B cell (primary cell): Measurements from ENCODE around the gene SLC13A1. TPM values are rescaled to one million over a fixed set of nuclear protein-coding genes. Genes with fewer than 3 reads are reported as not detected.

Experiments used
- ATAC-seq: fragments of 200-7000 bp; cut with Tn5 transposase; one replicate; pipeline ENCODE4 v1.10.0; 2021; ENCODE audit warnings: low read depth, mild to moderate bottlenecking, moderate number of reproducible peaks, moderate library complexity
- CTCF ChIA-PET: fragments of 350-600 bp; sonication (Branson Sonifier 250); formaldehyde crosslinking; loops from one replicate; lab custom pipeline; 2021; ENCODE audit warnings: antibody characterized with exemption, inconsistent platforms; lab: Charles Lee
- POLR2A ChIA-PET: fragments of 350-600 bp; sonication (Branson Sonifier 250); formaldehyde crosslinking; loops from one replicate; lab custom pipeline; 2021; ENCODE audit warnings: antibody characterized with exemption; lab: Charles Lee
- DNase-seq: peaks from one replicate; pipeline ENCODE4 v3.0.0; 2013
- H2AFZ ChIP-seq: 2 replicates; pipeline ENCODE4 v1.6.1; 2012; ENCODE audit warnings: mild to moderate bottlenecking, low read depth, low read length; ENCODE audit not compliant: insufficient read depth, poor library complexity, severe bottlenecking
- H3K27ac ChIP-seq, 2 donors: 1 replicate in 1 of 2; 2 replicates in 1 of 2; pipeline ENCODE4 v1.5.1; 2012 to 2013; ENCODE audit warnings: low read length in 2 of 2, mild to moderate bottlenecking in 2 of 2, moderate library complexity in 1 of 2
- H3K27me3 ChIP-seq, 4 experiments: fragments of 200-600 bp in 1 of 4; sonication (generic) in 1 of 4; replicated peaks in 1 of 4; 1 replicate in 2 of 4; 2 replicates in 2 of 4; pipeline versions ENCODE4 v1.6.1 to v1.7.0; 2013 to 2016; ENCODE audit warnings: low read length in 3 of 4, mild to moderate bottlenecking in 2 of 4, mixed read lengths in 1 of 4, moderate library complexity in 1 of 4; ENCODE audit not compliant: insufficient read depth in 4 of 4, control insufficient read depth in 3 of 4; ENCODE audit errors: control extremely low read depth in 1 of 4
- H3K36me3 ChIP-seq, 2 experiments: replicated peaks in 1 of 2; 1 replicate in 1 of 2; 2 replicates in 1 of 2; pipeline versions ENCODE4 v1.6.1 to v1.7.1; 2013; ENCODE audit warnings: low read length in 1 of 2; ENCODE audit not compliant: insufficient read depth in 2 of 2, control insufficient read depth in 1 of 2; ENCODE audit errors: control extremely low read depth in 1 of 2, extremely low read depth in 1 of 2
- H3K4me1 ChIP-seq, 2 donors: fragments of 200-600 bp in 1 of 2; sonication (generic) in 1 of 2; 1 replicate in 1 of 2; 2 replicates in 1 of 2; pipeline versions ENCODE4 v1.5.1 to v1.6.1; 2013 to 2017; ENCODE audit warnings: low read length in 2 of 2; ENCODE audit not compliant: control insufficient read depth in 2 of 2, insufficient read depth in 2 of 2
- H3K4me2 ChIP-seq: replicated peaks from 2 replicates; pipeline ENCODE3; 2012; ENCODE audit warnings: mild to moderate bottlenecking, low read depth, low read length; ENCODE audit not compliant: poor library complexity, severe bottlenecking
- H3K4me3 ChIP-seq, 5 experiments: fragments of 200-600 bp in 1 of 5; sonication (generic) in 1 of 5; 1 replicate in 3 of 5; 2 replicates in 2 of 5; pipeline versions ENCODE4 v1.5.1 to v1.7.0; 2011 to 2016; ENCODE audit warnings: low read length in 4 of 5, mild to moderate bottlenecking in 4 of 5, low read depth in 2 of 5, control low read depth in 1 of 5, moderate library complexity in 1 of 5; ENCODE audit not compliant: insufficient read depth in 1 of 5; ENCODE audit errors: control extremely low read depth in 1 of 5, extremely low read depth in 1 of 5
- H3K79me2 ChIP-seq: fragments of 200-600 bp; sonication (generic); one replicate; pipeline ENCODE4 v1.6.0; 2016; ENCODE audit warnings: low read length; ENCODE audit not compliant: control insufficient read depth, insufficient read depth
- H3K9ac ChIP-seq: fragments of 200-600 bp; sonication (generic); 2 replicates; pipeline ENCODE4 v1.6.1; 2017; ENCODE audit warnings: mild to moderate bottlenecking, low read length, moderate library complexity
- H3K9me3 ChIP-seq, 3 donors: one replicate each; pipeline versions ENCODE4 v1.6.1 to v1.7.1; 2013; ENCODE audit warnings: low read length in 2 of 3; ENCODE audit not compliant: control insufficient read depth in 2 of 3, insufficient read depth in 1 of 3; ENCODE audit errors: control extremely low read depth in 1 of 3
- H4K20me1 ChIP-seq: 2 replicates; pipeline ENCODE4 v1.6.0; 2012; ENCODE audit warnings: mild to moderate bottlenecking, low read length; ENCODE audit not compliant: insufficient read depth, control insufficient read depth, poor library complexity, severe bottlenecking
- H3K27ac Mint-ChIP-seq: one replicate; pipeline ENCODE4 v1.8.0; 2021; ENCODE audit warnings: mixed read lengths
- H3K27me3 Mint-ChIP-seq: one replicate; pipeline ENCODE4 v1.8.0; 2021; ENCODE audit warnings: mixed read lengths
- H3K4me1 Mint-ChIP-seq: one replicate; pipeline ENCODE4 v1.8.0; 2021; ENCODE audit warnings: mixed read lengths
- H3K4me3 Mint-ChIP-seq: one replicate; pipeline ENCODE4 v1.8.0; 2021; ENCODE audit warnings: mixed read lengths
- H3K9me3 Mint-ChIP-seq: one replicate; pipeline ENCODE4 v1.8.0; 2022; ENCODE audit warnings: mixed read lengths; ENCODE audit not compliant: insufficient read depth
- CTCF ChIP-seq: fragments of 200-600 bp; IDR thresholded peaks from one replicate; pipeline ENCODE4 v1.8.0; 2022; ENCODE audit warnings: antibody characterized with exemption, mild to moderate bottlenecking
- EZH2 ChIP-seq: IDR thresholded peaks from 2 replicates; pipeline ENCODE4 v1.6.1; 2012; ENCODE audit warnings: borderline replicate concordance, low read depth, mild to moderate bottlenecking, moderate library complexity, low read length; ENCODE audit not compliant: insufficient read depth, poor library complexity, severe bottlenecking
- WGBS: methylation state at CpG from one replicate; pipeline ENCODE4 v1.1.5; 2013; ENCODE audit warnings: missing lambda C conversion rate; ENCODE audit not compliant: insufficient coverage; 5-methylcytosine and 5-hydroxymethylcytosine counted together
- intact Hi-C: fragments of 100-400 bp; cut with micrococcal nuclease; formaldehyde crosslinking; loops from one replicate; pipeline ENCODE4 v1.10.0; 2022
- polyA plus RNA-seq: library from polyadenylated mRNA; depleted of rRNA; stranded (reverse); fragments of >200 nt; gene quantifications from 2 replicates; pipeline ENCODE4 v1.2.3, GENCODE V29; 2012
- total RNA-seq, 2 donors: library from RNA; stranded (reverse); fragments of 120-200 nt in 1 of 2; gene quantifications; 1 replicate in 1 of 2; 2 replicates in 1 of 2; pipeline versions ENCODE4 v1.2.3 to v1.2.4, GENCODE V29; 2013 to 2022

Gene SLC13A1
- total and polyA plus RNA-seq, 2 donors (not counting 1 experiment from before 2014, with no cell fraction given), result not detected

GRCh38 chr7:123131961-123132360, 67.8 kb downstream of the SLC13A1 start:
- no peak overlapping the region for H3K4me3 ChIP-seq
- H3K27ac ChIP-seq, result no peak overlapping the region
- H3K4me2 ChIP-seq, result no peak overlapping the region
- H3K4me1 ChIP-seq, result no peaks in the 10 kb centered on the region
- H4K20me1 ChIP-seq, result no peaks in the 10 kb centered on the region
- Mint-ChIP-seq H3K9me3 (no peaks in the 10 kb centered on the region), H3K4me3 (no peak overlapping the region), H3K27me3 (no peaks in the 10 kb centered on the region), H3K27ac (no peak overlapping the region), H3K4me1 (no peaks in the 10 kb centered on the region)
- DNase-seq (no peak), ATAC-seq (no peak)
- WGBS, result no CpG with 5 or more reads among the region's 1 CpG
- intact Hi-C loops, result no loop called here
- H3K79me2 ChIP-seq, result no peaks in the 10 kb centered on the region
- H3K36me3 ChIP-seq, result no peaks in the 10 kb centered on the region
- no peaks in the 10 kb centered on the region for H3K9me3 ChIP-seq
- H3K9ac ChIP-seq, result no peak overlapping the region
- ChIA-PET CTCF (no interaction called here), POLR2A (no interaction called here)
- no peak overlapping the region for H2AFZ ChIP-seq
- TF ChIP-seq EZH2 (no peak), CTCF (no peak)
- no peaks in the 10 kb centered on the region for H3K27me3 ChIP-seq

- Mint-ChIP-seq H3K27ac (no peak overlapping the region), H3K27me3 (no peaks in the 10 kb centered on the region), H3K9me3 (no peaks in the 10 kb centered on the region), H3K4me1 (no peaks in the 10 kb centered on the region), H3K4me3 (no peak overlapping the region)
- Histone ChIP-seq H3K9ac (no peak overlapping the region), H3K27ac (no peak overlapping the region), H3K36me3 (no peaks in the 10 kb centered on the region), H3K27me3 (no peaks in the 10 kb centered on the region), H3K4me1 (no peaks in the 10 kb centered on the region), H3K9me3 (no peaks in the 10 kb centered on the region), H2AFZ (no peak overlapping the region), H3K4me3 (no peak overlapping the region), H3K79me2 (no peaks in the 10 kb centered on the region), H4K20me1 (no peaks in the 10 kb centered on the region), H3K4me2 (no peak overlapping the region)
- DNase-seq (no peak), ATAC-seq (no peak)
- POLR2A ChIA-PET, result no interaction called here
- TF ChIP-seq CTCF (no peak), EZH2 (no peak)
- WGBS, result no CpG with 5 or more reads among the region's 2 CpGs
- intact Hi-C loops, result no loop called here
- CTCF ChIA-PET, result no interaction called here
These were observed 68.2 kb downstream of the SLC13A1 start for GRCh38 chr7:123131556-123131955.
